GM19395 (cell line): ENCODE data around the gene BSCL2.
"Not testable (repeated sequence)": the region's sequence is repeated elsewhere in the genome, so short reads cannot be mapped to it uniquely, and the experiment has no call there.

Source experiments
- ATAC-seq: cut with Tn5 transposase; IDR thresholded peaks from one replicate; pipeline ENCODE4 v1.9.1; 2021; ENCODE audit warnings: mild to moderate bottlenecking, moderate library complexity; ENCODE audit not compliant: unreplicated experiment

The BSCL2 gene

DNA sequence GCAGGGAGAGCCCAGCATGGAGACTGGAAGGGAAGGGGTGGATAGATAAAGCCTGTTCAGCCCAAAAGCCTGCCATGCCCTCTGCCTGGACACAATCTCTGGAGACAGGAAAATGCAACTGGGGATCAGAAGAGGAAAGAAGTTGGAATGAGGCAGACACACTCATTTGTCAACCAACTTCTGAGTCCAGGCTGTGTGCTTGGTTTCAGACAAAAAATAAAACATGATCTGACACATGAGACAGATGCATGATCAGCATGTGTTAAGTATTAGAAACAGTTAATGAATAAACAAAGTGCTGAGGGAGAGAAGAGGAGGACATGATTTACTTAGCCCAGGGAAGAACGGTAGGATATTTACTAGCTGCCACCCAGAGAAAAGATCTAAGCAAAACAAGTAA lies 18.7 kb downstream of the BSCL2 start:
- ATAC-seq, result no peak

DNA sequence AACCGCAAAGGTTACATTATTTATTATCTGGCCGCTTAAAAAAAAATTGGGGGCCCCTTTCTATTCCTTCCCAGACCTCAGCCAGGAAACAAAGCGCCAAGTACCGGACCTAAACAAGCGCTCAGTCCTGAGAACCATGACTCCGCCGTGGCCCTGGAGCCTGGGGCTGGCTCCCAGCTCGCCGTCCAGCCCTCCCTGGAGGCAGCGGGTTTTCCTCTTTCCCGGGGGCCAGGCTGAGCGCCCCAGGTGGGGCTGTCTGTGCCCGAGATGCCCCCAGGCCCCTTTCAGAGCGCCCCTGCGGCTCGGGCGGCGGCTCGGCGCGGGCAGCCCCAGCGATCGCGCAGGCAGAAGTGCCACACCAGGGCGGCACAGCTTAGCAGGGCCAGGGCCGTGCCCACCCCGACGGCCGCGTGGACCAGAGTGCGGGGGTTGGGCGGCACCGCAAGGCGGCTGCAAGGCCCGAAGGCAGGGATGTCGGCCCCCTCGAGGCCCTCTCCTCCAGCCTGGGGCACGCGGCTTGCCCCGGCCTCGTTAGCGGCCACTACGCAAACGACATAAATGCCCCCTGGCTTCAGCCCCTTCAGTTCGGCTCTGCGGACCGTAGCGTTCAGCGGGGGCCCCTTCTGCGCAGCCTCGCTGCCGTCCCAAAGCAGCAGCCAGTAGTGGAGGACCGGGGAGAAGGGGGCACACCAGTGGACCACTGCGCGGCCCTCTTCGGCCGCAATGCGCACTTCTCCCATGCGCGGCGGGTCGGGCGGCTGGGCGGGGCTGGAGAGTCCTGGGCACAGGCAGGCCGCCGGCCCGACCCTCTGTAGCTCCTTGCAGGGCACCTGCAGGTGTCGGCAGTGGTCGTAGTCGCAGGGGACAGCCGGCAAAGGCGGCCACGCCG lies 19.5 kb downstream of the BSCL2 start:
- no peak for ATAC-seq

DNA sequence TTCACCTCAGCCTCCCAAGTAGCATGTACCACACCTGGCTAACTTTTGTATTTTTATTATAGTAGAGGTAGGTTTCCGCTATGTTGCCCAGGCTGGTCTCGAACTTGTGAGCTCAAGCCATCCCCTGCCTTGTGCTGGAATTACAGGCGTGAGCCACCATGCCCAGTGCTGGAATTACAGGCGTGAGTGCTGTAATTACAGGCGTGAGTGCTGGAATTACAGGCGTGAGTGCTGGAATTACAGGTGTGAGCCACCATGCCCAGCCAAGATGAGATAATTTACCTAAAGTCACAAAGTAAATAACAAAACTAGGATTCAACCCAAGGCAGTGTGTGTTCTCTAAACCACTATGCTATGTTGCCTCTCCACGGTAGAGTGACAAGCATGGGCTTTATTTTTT lies 24.7 kb downstream of the BSCL2 start:
- ATAC-seq, result no peak

DNA sequence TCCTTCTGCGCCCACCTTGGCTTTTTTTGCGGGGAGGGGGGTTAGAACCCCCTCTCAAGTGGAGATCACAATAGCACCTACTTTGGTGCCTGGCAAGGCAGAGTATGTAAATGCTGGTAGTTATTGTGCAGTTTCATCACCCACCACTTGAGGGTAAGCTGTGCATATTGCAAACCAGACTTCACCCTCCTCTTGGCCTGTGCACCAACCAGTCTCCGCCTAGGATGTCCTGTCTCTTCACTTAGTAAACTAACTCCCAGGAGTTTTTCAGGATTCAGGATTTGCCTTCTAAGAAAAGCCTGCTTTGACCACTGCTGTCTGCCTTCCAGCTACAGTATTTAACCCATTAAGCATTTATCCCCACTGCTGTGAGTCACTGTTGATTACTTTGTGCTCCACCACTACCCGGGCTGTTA lies 26.4 kb downstream of the BSCL2 start:
- no peak for ATAC-seq

DNA sequence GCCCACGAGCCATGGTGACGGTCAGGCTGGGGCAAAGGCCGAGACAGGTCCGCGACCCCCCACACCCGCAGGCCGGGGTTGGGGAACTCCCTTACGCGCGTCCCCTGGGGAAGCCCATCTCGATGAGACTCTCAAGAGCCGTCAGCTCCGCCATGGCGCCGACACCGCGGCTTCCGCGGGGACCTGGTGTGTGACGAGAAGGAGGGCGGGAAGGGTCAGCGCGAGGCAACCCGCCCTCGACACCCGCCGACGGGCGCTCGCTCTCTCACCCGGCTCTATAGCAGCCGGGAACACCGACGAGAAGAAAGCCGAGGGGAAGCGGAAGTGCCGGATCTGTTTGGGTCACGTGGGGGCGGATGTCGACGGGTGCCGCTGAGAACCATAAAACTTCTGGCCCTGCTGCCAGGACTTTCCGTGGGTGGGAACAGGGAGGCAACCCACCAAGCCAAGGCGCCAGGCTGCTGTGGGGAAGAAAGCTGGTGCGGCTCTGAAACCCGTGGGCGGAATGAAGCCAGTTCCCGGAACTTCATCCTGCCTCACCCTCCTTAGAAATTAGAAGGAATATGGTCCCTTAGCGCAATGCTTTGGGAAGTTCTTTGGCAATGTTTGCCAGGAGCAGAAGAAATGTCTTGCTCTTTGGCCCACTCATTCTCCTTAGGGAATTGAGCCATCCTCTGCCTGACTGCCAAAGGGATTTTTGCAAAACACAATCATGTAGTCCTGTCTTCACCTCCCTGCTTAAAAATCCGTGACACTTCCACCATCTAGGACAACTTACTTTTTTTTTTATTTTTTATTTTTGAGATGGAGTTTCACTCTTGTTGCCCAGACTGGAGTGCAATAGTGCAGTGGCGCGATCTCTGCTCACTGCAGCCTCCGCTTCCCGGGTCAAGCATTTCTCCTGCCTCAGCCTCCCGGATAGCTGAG lies 28.2 kb downstream of the BSCL2 start, which contains the start of gene UBXN1:
TSS of gene UBXN1 (minus strand) at position 304 of the 927 bp plus-strand sequence. CDS start at position 154, 150 bp downstream.
- peak; percentile 84 for ATAC-seq

DNA sequence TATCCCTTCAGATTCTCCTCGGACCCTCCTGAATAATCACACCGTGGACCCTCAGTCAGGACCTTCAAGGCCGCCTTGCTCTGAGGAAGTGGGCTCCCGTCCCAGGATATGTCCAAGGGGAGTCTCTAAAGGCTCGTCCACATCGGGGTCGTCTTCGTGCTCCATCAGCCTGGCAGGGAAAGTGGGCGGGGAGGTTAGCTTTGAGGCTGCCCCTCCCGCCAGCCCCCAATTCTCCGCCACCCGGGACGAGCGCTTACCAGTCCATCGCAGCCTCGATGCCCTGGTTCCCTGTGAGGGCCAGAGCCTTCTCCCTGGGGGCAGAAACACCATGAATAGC lies 28.8 kb downstream of the BSCL2 start:
- no peak for ATAC-seq

DNA sequence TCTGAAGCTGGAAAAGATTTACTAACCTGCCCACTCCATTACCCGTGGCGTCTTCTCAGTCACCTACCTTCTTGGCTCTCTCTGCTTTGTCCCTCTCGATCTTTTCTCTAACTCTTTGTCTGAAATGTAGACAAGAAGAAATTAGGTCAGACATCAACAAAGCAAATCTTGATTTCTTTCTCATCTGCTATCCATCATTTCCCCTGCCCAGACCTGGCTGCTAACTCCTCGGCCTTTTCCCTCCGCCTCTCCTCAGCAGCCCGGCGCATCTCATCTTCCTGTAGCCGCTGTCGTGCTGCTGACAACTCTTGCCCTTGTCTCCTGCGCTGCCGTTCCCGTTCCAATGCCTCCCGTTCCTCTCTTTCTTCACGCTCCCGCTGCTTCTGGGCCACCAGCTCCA lies 29.5 kb downstream of the BSCL2 start:
- ATAC-seq, result no peak

DNA sequence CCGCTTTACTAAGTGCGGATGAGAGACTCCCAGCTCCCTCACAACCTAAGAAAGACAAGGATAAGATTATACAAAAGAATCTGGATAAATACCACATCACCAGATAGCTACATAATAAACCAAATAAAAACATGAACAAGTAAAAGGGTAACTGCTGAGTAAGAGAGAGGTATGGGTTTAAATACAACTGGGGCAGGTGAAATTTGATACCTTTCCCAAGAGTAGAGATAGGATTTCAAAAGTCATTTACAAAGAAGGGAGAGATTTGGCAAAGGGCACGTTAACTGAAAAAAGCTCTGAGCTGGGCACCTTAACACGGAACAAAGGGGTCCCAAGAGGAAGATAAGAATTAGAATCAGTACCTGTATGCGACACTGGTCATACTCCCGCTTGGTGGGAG lies 30.1 kb downstream of the BSCL2 start:
- no peak for ATAC-seq

DNA sequence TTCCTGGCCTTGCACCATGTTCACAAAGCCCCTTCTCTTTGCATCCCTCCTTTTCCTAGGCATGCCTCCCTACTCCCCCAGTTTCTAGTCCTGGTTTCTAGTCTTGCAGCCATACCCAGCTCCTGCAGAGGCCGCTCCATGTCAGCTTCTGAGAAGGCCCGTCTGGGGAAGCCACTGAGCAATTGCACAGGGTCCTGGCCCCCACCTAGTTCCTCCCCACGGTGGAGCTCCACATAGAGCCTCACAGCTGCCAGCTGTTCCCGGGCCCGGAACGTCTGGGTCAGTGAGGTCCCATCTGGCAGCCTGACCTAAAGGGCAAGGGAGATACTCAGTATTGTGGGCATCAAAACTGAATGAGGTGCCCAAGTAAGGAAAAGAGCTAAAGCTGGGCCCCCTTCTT lies 30.5 kb downstream of the BSCL2 start:
- no peak for ATAC-seq

DNA sequence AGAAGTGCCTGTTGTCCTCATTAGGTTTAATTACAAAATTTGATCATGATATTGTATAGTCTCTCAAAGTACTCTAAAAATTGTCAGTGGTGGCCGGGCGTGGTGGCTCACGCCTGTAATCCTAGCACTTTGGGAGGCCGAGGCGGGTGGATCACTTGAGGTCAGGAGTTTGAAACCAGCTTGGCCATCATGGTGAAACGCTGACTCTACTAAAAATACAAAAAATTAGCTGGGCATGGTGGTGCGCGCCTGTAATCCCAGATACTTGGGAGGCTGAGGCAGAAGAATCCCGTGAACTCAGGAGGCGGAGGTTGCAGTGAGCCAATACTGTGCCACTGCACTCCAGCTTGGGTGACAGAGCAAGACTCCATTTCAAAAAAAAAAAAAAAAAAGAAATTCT lies 31.8 kb downstream of the BSCL2 start:
- ATAC-seq, result not testable (repeated sequence)

DNA sequence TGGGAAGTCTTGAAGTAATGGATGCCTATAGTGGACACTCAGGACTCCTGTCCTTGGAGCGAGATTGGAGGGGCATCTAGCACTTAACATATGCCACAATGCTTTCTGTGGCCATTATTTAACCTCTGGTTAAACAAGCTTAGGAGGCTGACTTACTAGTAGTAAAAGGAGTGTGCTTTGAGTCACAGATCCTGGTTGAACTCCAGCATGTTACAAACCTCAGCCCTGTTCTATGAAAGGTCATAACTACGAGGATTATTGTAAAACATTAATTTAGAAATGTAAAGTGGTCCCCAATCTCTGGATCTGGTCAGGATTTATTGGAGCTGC lies 34.1 kb downstream of the BSCL2 start:
- ATAC-seq, result no peak

DNA sequence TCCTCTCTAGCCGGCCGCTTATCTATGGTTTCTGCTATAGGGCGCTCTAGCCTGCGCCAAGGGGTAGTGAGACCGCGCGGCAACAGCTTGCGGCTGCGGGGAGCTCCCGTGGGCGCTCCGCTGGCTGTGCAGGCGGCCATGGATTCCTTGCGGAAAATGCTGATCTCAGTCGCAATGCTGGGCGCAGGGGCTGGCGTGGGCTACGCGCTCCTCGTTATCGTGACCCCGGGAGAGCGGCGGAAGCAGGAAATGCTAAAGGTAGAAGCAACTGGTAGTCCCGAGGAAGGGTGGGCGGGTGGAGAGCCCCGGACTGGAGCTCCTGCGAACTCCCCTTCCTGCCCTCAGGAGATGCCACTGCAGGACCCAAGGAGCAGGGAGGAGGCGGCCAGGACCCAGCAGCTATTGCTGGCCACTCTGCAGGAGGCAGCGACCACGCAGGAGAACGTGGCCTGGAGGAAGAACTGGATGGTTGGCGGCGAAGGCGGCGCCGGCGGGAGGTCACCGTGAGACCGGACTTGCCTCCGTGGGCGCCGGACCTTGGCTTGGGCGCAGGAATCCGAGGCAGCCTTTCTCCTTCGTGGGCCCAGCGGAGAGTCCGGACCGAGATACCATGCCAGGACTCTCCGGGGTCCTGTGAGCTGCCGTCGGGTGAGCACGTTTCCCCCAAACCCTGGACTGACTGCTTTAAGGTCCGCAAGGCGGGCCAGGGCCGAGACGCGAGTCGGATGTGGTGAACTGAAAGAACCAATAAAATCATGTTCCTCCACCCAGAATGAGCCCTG lies 35.4 kb downstream of the BSCL2 start, which contains the start of the genes LBHD1 and UQCC3:
TSS of gene LBHD1 (minus strand) at position 660 of the 782 bp plus-strand sequence. CDS start 2,236 bp downstream, outside the sequence.
TSS of gene UQCC3 (plus strand) at position 66 of the 782 bp plus-strand sequence. CDS start at position 139, 73 bp downstream.
- peak; percentile 63 for ATAC-seq

DNA sequence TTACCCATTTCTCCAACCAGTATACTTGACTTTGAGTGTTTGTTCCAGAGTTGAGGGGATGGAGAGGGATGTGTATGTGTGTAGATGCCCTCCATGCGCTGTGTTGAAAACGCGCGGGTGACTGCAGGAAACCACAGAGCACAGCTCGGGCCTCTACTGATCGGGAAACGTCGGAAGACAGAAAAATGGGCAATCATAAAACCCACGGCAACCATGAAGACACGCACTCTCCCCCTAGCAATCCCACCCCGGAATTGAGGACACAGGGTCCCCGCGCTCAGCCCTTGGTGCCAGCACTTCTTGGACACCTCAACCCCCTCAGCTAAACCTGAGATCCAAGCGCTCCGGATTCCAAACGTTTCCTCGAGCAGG lies 36.0 kb downstream of the BSCL2 start:
- ATAC-seq, result peak; percentile 6

DNA sequence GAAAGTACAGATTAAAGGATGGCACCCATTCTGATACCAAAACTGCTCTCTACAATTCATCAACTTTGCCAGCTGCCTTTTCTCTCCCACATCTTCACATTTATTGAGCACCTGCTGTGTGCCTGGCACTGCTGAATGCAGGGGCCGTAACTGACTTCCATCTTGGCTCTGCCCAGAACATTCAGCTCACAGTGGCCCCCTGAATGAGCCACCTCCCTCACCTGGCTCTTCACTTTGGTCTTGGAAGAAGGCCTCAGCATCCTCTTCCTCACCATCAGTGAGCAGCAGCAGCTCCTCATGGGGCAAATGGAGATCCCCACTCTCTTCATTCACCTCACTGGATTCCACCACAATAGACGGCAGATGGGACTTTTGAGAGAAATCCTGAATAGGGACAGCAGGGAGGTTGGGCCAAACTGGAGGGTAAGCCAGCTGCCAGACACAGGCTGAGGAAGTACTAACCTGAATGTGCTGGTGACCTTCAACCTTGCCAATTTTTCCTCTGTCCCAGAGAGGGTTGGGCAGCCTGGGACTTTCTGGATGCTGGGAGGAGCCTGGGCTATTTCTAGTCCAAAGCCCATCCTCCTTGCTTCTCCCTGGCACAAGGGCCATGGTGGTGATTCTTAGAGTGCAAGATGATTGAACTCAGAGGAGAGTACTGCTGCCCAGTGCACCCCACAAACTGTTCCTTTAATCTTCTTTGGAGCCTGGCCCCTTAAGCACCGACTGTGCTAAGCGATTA lies 37.6 kb downstream of the BSCL2 start:
- no peak for ATAC-seq

DNA sequence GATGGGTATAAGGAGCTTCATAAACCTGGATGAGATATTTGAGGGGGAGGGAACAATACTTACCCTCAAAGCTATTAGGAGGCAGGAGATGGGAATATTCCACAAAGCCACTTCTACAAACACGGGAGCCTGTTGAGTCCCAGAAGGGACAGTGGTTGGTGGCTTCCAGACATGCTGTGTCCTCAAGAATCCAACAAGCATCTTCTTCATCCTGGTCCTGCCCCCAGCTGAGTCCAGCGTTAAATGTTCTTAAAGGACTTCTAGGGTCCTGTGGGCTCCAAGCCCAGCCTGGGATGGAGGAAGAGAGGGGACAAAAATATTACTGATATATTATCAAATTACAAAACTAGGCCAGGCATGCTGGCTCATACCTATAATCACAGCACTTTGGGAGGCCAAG lies 39.8 kb downstream of the BSCL2 start:
- no peak for ATAC-seq

DNA sequence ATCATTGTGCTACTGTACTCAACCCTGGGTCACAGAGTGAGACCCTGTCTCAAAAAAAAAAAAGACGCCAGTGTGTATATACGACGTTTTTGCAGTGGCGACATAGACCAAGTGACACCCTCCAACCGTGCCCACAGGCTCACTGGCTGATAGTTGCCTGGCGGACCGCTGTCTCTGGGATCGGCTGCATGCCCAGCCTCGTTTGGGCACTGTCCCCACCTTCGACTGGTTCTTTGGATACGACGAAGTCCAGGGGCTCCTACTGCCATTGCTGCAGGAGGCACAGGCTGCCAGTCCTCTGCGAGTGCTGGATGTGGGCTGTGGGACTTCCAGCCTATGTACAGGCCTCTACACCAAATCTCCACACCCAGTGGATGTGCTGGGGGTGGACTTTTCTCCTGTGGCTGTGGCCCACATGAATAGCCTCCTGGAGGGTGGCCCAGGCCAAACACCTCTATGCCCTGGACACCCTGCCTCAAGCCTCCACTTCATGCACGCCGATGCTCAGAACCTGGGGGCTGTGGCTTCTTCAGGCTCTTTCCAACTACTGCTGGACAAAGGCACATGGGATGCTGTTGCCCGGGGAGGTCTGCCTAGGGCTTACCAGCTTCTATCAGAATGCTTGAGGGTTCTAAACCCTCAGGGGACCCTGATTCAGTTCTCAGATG lies 40.8 kb downstream of the BSCL2 start:
- ATAC-seq, result no peak

DNA sequence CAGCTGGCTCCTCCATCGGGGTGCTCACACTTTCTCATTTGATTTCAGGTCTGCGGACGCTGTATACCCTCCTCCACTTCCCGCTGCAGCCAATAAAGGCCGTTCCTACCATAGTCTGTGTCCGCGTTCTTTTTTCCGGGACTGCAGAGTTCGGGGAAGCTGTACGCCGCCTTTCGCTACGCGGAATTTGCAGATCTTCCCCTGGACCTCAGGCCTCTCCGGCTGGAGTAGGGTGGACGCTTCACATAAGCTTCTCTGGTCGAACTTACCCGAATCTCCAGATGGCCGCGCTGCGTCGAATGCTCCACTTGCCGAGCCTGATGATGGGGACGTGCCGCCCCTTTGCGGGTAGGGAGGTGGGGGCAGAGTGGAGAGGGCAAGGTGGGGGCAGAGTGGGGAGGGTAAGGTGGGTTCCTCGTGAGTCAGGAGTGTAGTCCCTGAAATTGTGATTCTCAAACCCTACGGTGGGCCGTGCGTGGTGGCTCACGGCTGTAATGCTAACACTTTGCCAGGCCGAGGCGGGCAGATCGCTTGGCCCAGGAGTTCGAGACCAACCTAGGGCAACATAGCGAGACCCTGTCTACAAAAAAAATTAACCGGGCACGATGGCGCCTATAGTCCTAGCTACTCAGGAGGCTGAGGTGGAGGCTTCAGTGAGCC lies 41.5 kb downstream of the BSCL2 start:
- ATAC-seq, result peak; percentile 35

DNA sequence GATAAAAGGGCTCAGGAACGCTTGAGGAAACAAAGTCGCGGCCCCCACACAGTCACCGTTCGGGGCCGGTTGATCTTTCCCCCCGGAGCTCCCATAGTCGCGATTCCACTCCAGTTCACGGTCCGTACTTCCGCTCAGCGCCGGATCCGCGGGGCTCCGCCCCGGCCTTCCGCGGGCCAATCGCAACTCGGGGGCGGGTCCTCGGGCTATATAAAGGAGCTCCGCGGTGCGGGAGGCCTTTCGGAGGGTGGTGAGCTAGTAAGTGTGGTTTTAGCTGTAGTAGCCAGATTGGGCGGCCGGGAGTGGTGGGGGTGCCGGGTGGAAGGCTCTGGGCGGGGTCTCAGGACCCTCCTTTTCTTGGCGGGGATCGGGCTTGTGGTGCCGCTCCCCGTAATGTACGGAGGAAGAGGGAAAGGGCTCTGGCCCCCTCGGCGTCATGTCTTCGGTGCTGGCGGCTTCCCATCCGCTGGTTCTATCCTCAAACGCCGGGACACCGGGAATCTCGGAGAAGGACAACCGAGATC lies 42.1 kb downstream of the BSCL2 start, which contains the start of the genes C11orf98 and CSKMT:
TSS of gene C11orf98 (minus strand) at position 136 of the 524 bp plus-strand sequence. CDS start at position 95, 41 bp downstream.
TSS of gene CSKMT (plus strand) at position 238 of the 524 bp plus-strand sequence. CDS start 568 bp downstream, outside the sequence.
- peak; percentile 84 for ATAC-seq
